ENCODE results near the gene RHEBL1.

Gene RHEBL1

GRCh38 chr12:49037947-49038237 is 31.9 kb downstream of the RHEBL1 start:
- DNase-seq (ENCODE audit: low read depth in 2 of 2, low spot score in 1 of 2), result no peak

- DNase-seq (ENCODE audit: low read depth in 2 of 2, low spot score in 1 of 2), result no peak
These were observed 32.5 kb downstream of the RHEBL1 start for GRCh38 chr12:49037111-49037946.

GRCh38 chr12:49036029-49036428 is 33.8 kb downstream of the RHEBL1 start:
- DNase-seq (ENCODE audit: low read depth in 2 of 2, low spot score in 1 of 2), result no peak

- no peak for DNase-seq (ENCODE audit: low read depth in 2 of 2, low spot score in 1 of 2)
These were observed 35.5 kb downstream of the RHEBL1 start for GRCh38 chr12:49034286-49034622.

GRCh38 chr12:49033611-49034285 is 36.0 kb downstream of the RHEBL1 start:
- DNase-seq (ENCODE audit: low read depth in 2 of 2, low spot score in 1 of 2), result no peak

GRCh38 chr12:49032679-49033447 is 36.9 kb downstream of the RHEBL1 start:
- DNase-seq (ENCODE audit: low read depth in 2 of 2, low spot score in 1 of 2), result no peak

- DNase-seq (ENCODE audit: low read depth in 2 of 2, low spot score in 1 of 2), result no peak
These were observed 37.5 kb downstream of the RHEBL1 start for GRCh38 chr12:49032276-49032675.

- no peak for DNase-seq (ENCODE audit: low read depth in 2 of 2, low spot score in 1 of 2)
These were observed 38.1 kb downstream of the RHEBL1 start for GRCh38 chr12:49031573-49032161.

- DNase-seq (ENCODE audit: low read depth in 2 of 2, low spot score in 1 of 2), result no peak
These were observed 38.8 kb downstream of the RHEBL1 start for GRCh38 chr12:49030714-49031572.

GRCh38 chr12:49030119-49030518 is 39.7 kb downstream of the RHEBL1 start:
- no peak for DNase-seq (ENCODE audit: low read depth in 2 of 2, low spot score in 1 of 2)

GRCh38 chr12:49028666-49029275 is 41.0 kb downstream of the RHEBL1 start:
- DNase-seq (ENCODE audit: low read depth in 2 of 2, low spot score in 1 of 2), result no peak

- DNase-seq (ENCODE audit: low read depth in 2 of 2, low spot score in 1 of 2), result no peak
These were observed 41.8 kb downstream of the RHEBL1 start for GRCh38 chr12:49027846-49028555.

- no peak for DNase-seq (ENCODE audit: low read depth in 2 of 2, low spot score in 1 of 2)
These were observed 42.9 kb downstream of the RHEBL1 start for GRCh38 chr12:49026678-49027480.

- DNase-seq (ENCODE audit: low read depth in 2 of 2, low spot score in 1 of 2), result no peak
These were observed 43.7 kb downstream of the RHEBL1 start for GRCh38 chr12:49026101-49026500.

- no peak for DNase-seq (ENCODE audit: low read depth in 2 of 2, low spot score in 1 of 2)
These were observed 44.3 kb downstream of the RHEBL1 start for GRCh38 chr12:49025463-49025862.

- DNase-seq (ENCODE audit: low read depth in 2 of 2, low spot score in 1 of 2), result no peak
These were observed 45.2 kb downstream of the RHEBL1 start for GRCh38 chr12:49024543-49024942.

- no peak for DNase-seq (ENCODE audit: low read depth in 2 of 2, low spot score in 1 of 2)
These were observed 46.0 kb downstream of the RHEBL1 start for GRCh38 chr12:49023812-49024211.

- DNase-seq (ENCODE audit: low read depth in 2 of 2, low spot score in 1 of 2), result no peak
These were observed 47.1 kb downstream of the RHEBL1 start for GRCh38 chr12:49022558-49023178.

All from stimulated activated CD8-positive, alpha-beta memory T cell treated with anti-CD3 and anti-CD28 coated beads, Interleukin-4, amount 100 ng/mL, for 4 hours (primary cell).